A549 treated with Hydrocortisone at 1 μM for 4 hours (cell line): ENCODE data around the gene L3MBTL4. TPM values are rescaled to one million over a fixed set of nuclear protein-coding genes. Genes with fewer than 3 reads are reported as not detected.

Source experiments
- total RNA-seq: library from RNA; stranded (reverse); fragments of 200-300 nt; extraction: Qiagen RNA extraction; gene quantifications from 5 replicates; pipeline ENCODE4 v1.2.3, GENCODE V29; 2022

Gene L3MBTL4
- 0.02 to 0.05 TPM in 2 of 5 replicates, not detected in the others for total RNA-seq

GRCh38 chr18:6414723-6415417 is at the start of gene L3MBTL4:
Gene L3MBTL4 (minus strand): TSS chr18:6414911. CDS start chr18:6311625, 103,286 bp downstream.

